ENCODE data around the gene AATF.

Gene AATF

DNA sequence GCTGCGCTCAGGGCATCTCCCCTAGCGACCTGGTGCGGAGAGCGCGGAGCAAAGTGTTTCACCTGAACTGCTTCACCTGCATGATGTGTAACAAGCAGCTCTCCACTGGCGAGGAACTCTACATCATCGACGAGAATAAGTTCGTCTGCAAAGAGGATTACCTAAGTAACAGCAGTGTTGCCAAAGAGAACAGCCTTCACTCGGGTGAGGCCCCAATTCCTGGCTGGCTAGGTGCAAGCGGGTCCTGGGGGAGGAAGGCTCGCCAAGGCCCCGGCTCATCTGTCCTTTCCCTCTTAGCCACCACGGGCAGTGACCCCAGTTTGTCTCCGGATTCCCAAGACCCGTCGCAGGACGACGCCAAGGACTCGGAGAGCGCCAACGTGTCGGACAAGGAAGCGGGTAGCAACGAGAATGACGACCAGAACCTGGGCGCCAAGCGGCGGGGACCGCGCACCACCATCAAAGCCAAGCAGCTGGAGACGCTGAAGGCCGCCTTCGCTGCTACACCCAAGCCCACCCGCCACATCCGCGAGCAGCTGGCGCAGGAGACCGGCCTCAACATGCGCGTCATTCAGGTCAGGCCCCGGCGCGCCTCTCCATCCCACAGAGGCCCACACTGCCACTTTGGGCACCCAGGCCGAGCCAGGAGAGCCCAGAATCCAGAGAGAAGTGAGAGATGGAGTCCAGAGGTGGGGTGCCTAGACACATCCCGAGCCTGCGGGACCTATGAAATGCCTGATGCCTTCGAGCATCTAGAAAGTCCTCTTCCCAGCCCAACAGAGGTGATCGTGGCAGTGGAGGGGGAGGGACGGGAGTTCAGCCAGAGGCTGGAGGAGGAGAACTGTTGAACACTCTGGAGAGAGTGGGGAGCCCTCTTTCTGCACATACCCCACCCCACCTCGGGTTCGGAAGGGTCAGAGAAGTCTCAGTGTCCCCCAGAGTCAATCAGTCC, 8.2 kb upstream of the AATF start:
- no peak for DNase-seq (ENCODE audit: low read depth in 2 of 2, low spot score in 1 of 2)

GRCh38 chr17:36941265-36942010, 7.3 kb upstream of the AATF start:
- no peak for DNase-seq (ENCODE audit: low read depth in 2 of 2, low spot score in 1 of 2)

- no peak for DNase-seq (ENCODE audit: low read depth in 2 of 2, low spot score in 1 of 2)
These were observed 6.6 kb upstream of the AATF start for GRCh38 chr17:36942019-36942599.

GRCh38 chr17:36942631-36943125, 6.1 kb upstream of the AATF start:
- DNase-seq (ENCODE audit: low read depth in 2 of 2, low spot score in 1 of 2) = no peak

GRCh38 chr17:36943250-36944191, 5.2 kb upstream of the AATF start:
- DNase-seq (ENCODE audit: low read depth in 2 of 2, low spot score in 1 of 2) = no peak

GRCh38 chr17:36944553-36944952, 4.2 kb upstream of the AATF start:
- DNase-seq (ENCODE audit: low read depth in 2 of 2, low spot score in 1 of 2) = no peak

DNA sequence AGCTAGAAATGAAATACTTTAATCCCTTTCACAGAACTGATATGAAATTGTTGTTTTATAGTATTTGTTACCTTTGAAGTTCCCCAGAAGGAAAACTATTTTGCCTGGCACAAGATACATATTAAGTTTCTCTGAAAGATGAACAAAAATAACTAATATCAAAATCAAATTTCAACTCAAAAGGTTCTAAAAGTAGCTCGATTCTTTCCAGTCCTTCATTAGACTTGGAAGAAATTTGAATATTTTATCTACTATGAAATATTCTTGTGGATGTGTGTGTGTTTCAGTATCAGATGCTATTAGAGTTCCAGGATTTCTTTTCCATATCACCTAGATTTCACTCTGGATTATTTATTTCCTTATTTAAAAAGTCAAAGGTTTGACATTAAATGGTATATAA, 3.6 kb upstream of the AATF start:
- no peak for DNase-seq (ENCODE audit: low read depth in 2 of 2, low spot score in 1 of 2)

GRCh38 chr17:36945959-36946725, 2.6 kb upstream of the AATF start:
- no peak for DNase-seq (ENCODE audit: low read depth in 2 of 2, low spot score in 1 of 2)

DNA sequence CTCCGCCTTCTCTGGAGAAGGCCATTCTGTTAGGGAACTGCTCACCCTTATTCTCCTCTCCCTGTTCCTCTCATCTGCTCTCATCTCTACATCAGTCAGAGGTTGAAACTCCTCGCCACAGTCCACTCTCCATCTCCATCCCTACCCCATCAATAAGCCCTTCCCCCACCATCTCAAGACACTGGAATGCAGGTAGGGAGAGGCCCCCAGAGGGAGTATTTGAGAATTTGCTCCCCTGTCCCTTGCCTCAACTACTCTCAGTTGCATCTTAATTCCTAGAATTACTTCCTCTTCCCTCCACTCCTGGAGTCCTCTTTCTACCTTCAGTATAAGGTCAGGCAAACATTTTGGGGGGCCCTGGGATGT, 2.0 kb upstream of the AATF start:
- DNase-seq (ENCODE audit: low read depth in 2 of 2, low spot score in 1 of 2) = no peak

DNA sequence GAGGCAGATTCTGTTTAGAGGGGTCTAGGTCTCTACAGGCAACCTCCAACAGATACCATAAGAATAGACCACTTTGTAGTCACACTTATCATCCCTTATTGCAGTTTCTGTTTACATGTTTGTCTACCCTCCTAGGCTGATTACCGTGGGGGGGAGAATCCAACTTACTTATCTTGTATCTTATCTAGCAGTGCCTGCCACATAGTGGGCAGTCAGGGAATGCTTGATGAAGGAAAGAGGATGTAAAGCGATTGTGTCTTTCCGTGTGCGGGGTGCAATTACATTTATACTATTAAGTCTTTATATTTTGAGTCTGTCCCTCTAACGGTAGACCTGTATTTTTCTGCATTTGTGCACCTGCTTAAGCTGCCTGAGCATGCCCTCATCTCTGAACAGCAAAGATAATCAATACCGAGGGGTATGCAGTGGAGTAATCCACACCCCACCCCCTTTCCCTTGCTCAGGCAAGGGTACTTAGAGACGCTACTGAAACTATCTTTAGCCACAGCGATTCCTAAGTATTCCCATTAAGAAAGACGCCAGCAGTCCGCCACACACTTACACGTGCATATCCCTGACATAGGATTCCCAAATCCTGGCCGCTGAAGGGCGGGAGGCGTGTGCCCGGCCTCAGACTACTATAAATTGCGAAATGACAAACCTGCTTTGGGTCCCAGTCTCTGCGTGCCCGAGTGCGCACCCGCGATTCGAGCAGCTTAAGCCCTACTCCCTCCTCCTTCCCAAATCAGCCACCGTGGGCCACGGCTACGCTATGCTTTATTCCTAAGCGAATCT, 635 bp upstream of the AATF start:
- no peak for DNase-seq (ENCODE audit: low read depth in 2 of 2, low spot score in 1 of 2)

DNA sequence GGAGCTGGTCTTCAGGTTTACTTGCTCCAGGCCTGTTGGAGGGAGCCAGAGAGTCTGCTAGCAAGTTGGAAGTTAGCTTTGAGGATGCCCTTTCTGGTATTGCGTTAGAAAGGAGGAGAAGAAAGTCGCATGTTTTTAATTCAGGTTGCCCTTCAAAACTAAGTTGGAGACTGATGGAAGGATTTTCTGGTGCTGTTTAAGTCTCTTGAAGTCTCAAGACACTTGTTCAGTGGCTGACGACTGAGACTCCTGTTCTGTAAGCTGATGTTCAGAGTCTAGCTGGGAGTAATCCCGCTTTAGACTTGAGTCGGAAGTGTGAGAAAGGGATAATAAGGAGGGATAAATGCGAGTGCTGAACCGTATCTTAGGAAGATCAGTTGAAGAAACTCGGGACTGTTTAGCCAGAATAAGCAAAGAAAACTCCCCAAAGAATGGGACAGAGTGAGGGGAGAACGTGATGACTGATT, 740 bp downstream of the AATF start:
- DNase-seq (ENCODE audit: low read depth in 2 of 2, low spot score in 1 of 2) = no peak

GRCh38 chr17:36950027-36950426, 1.3 kb downstream of the AATF start:
- DNase-seq (ENCODE audit: low read depth in 2 of 2, low spot score in 1 of 2) = no peak

GRCh38 chr17:36951084-36951789, 2.5 kb downstream of the AATF start:
- no peak for DNase-seq (ENCODE audit: low read depth in 2 of 2, low spot score in 1 of 2)

DNA sequence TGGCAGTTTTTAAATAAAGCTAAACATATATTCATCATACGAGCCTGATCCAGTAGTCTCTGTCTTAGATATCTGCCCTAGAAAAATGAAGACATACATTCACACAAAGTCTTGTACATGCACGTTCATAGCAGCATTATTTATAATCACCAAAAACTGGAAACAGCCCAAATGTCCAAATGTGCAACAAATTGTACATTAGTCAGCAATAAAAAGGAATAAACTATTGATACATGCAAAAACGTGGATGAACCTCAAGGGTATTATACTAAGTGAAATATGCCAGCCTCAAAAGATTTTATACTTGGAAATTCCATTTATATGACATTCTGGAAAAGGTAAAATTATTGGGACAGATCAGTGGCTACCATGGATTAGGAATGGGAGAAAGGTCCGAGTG, 22.8 kb downstream of the AATF start:
- DNase-seq (ENCODE audit: low read depth in 2 of 2, low spot score in 1 of 2) = no peak

DNA sequence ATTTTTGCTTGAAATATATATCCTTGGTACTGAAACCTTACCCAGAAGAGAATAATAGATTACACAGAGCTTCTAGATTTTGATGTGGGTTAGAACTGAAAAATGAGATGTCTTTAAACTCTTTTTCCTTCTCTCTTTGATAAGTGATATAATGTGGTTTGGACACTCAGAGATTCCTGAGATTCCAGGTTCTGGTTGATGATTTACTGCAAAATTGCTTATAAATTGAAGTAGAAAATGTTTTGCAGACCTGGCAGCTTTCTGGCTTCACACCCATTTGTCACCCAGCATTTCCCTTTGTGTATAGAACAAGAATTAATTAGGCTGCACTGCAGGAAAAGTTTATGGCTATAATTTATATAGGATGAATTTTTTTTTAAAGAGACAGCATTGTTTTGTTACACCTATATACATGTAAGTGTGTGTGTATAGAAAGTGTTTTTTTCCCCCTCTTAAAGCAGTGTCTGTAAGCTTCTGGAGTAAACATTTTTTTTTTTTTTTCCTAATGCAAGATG, 23.5 kb downstream of the AATF start:
- no peak for DNase-seq (ENCODE audit: low read depth in 2 of 2, low spot score in 1 of 2)

- DNase-seq (ENCODE audit: low read depth in 2 of 2, low spot score in 1 of 2) = no peak
These were observed 24.2 kb downstream of the AATF start for GRCh38 chr17:36972905-36973304.

GRCh38 chr17:36975922-36976515, 27.3 kb downstream of the AATF start:
- DNase-seq (ENCODE audit: low read depth in 2 of 2, low spot score in 1 of 2) = no peak

GRCh38 chr17:36977066-36977465, 28.3 kb downstream of the AATF start:
- DNase-seq (ENCODE audit: low read depth in 2 of 2, low spot score in 1 of 2) = no peak
